LNCaP clone FGC (cell line): ENCODE results near the gene HK2.
A peak's percentile ranks its signal among the peaks of the same experiment; 100 is the strongest.
"Not testable (repeated sequence)": the region's sequence is repeated elsewhere in the genome, so short reads cannot be mapped to it uniquely, and the experiment has no call there.

Experiments used
- DNase-seq: peaks from one replicate; pipeline ENCODE4 v3.0.0-alpha.2; 2011; ENCODE audit warnings: low read depth
- H3K4me3 ChIP-seq: 2 replicates; pipeline ENCODE4 v1.5.1; 2011; ENCODE audit warnings: mild to moderate bottlenecking, low read depth, low read length, control low read depth
- CTCF ChIP-seq: IDR thresholded peaks from 2 replicates; pipeline ENCODE4 v1.5.1; 2012; ENCODE audit warnings: mild to moderate bottlenecking; ENCODE audit not compliant: control insufficient read depth, insufficient read depth; ENCODE audit errors: extremely low read depth

Gene HK2

GRCh38 chr2:74896232-74896631 is 62.3 kb downstream of the HK2 start:
- DNase-seq = no peak
- H3K4me3 ChIP-seq = no peak overlapping the region

GRCh38 chr2:74900225-74900624 is 66.3 kb downstream of the HK2 start:
- DNase-seq, H3K4me3 ChIP-seq: not testable (repeated sequence)

More at GRCh38 chr2:74896232-74896631, 62.3 kb downstream of the HK2 start:
- no peak for TF ChIP-seq CTCF

GRCh38 chr2:74902281-74902860 is 68.4 kb downstream of the HK2 start:
- no peak for DNase-seq
- no peak overlapping the region for H3K4me3 ChIP-seq
- no peak for TF ChIP-seq CTCF

- H3K4me3 ChIP-seq = no peak overlapping the region
- DNase-seq = no peak
- TF ChIP-seq CTCF = no peak
Measured at GRCh38 chr2:74906395-74906794, 72.5 kb downstream of the HK2 start.

- H3K4me3 ChIP-seq, DNase-seq: not testable (repeated sequence)
Measured at GRCh38 chr2:74907560-74907959, 73.6 kb downstream of the HK2 start.

- peak; percentile 31 for DNase-seq
- TF ChIP-seq CTCF = no peak
- peak overlapping the region; percentile 21 for H3K4me3 ChIP-seq
Measured at GRCh38 chr2:74908748-74909444, 75.0 kb downstream of the HK2 start.

GRCh38 chr2:74910245-74910644 is 76.3 kb downstream of the HK2 start:
- DNase-seq = no peak
- no peak for TF ChIP-seq CTCF
- H3K4me3 ChIP-seq = no peak overlapping the region

GRCh38 chr2:74911061-74911460 is 77.1 kb downstream of the HK2 start:
- TF ChIP-seq CTCF = no peak
- H3K4me3 ChIP-seq = no peak overlapping the region
- no peak for DNase-seq
